ENCODE data around the gene SLCO2B1.

SLCO2B1 gene

GRCh38 chr11:75219869-75220268 lies 69.0 kb downstream of the SLCO2B1 start:
- Histone ChIP-seq H3K4me2 (no peak overlapping the region), H3K9ac (no peak overlapping the region), H3K36me3 (ENCODE audit: insufficient read depth) (no peaks in the 10 kb centered on the region), H3K4me3 (IDR thresholded peaks at IDR 0.05; ENCODE audit: insufficient read depth, low read depth, low read length) (no peak overlapping the region), H3K4me1 (ENCODE audit: low read depth, poor library complexity, severe bottlenecking) (no peaks in the 10 kb centered on the region), H4K20me1 (ENCODE audit: insufficient read depth) (no peaks in the 10 kb centered on the region), H2AFZ (ENCODE audit: low read depth) (no peak overlapping the region), H3K79me2 (ENCODE audit: insufficient read depth, low read depth) (no peaks in the 10 kb centered on the region), H3K27ac (no peak overlapping the region), H3K27me3 (ENCODE audit: insufficient read depth, low read depth) (no peaks in the 10 kb centered on the region)
- no peak for TF ChIP-seq CTCF (conservative IDR thresholded peaks at IDR 0.05; ENCODE audit: low read depth, low read length)

GRCh38 chr11:75223954-75224643 lies 73.2 kb downstream of the SLCO2B1 start:
- Histone ChIP-seq H3K36me3 (ENCODE audit: insufficient read depth) (no peaks in the 10 kb centered on the region), H3K9ac (no peak overlapping the region), H4K20me1 (ENCODE audit: insufficient read depth) (no peaks in the 10 kb centered on the region), H3K27ac (no peak overlapping the region), H3K4me1 (ENCODE audit: low read depth, poor library complexity, severe bottlenecking) (no peaks in the 10 kb centered on the region), H3K27me3 (ENCODE audit: insufficient read depth, low read depth) (no peaks in the 10 kb centered on the region), H3K79me2 (ENCODE audit: insufficient read depth, low read depth) (no peaks in the 10 kb centered on the region), H2AFZ (ENCODE audit: low read depth) (no peak overlapping the region), H3K4me2 (no peak overlapping the region), H3K4me3 (IDR thresholded peaks at IDR 0.05; ENCODE audit: insufficient read depth, low read depth, low read length) (no peak overlapping the region)
- TF ChIP-seq CTCF (conservative IDR thresholded peaks at IDR 0.05; ENCODE audit: low read depth, low read length) = no peak

- Histone ChIP-seq H3K36me3 (ENCODE audit: insufficient read depth) (no peaks in the 10 kb centered on the region), H3K27ac (no peak overlapping the region), H3K9ac (no peak overlapping the region), H4K20me1 (ENCODE audit: insufficient read depth) (no peaks in the 10 kb centered on the region), H3K4me2 (no peak overlapping the region), H3K27me3 (ENCODE audit: insufficient read depth, low read depth) (no peaks in the 10 kb centered on the region; the same call in 1 of the 2 replicates), H3K79me2 (ENCODE audit: insufficient read depth, low read depth) (no peaks in the 10 kb centered on the region), H2AFZ (ENCODE audit: low read depth) (no peak overlapping the region), H3K4me3 (IDR thresholded peaks at IDR 0.05; ENCODE audit: insufficient read depth, low read depth, low read length) (no peak overlapping the region), H3K4me1 (ENCODE audit: low read depth, poor library complexity, severe bottlenecking) (no peaks in the 10 kb centered on the region)
- TF ChIP-seq CTCF (conservative IDR thresholded peaks at IDR 0.05; ENCODE audit: low read depth, low read length) = no peak
Measured at GRCh38 chr11:75225794-75226193, 74.9 kb downstream of the SLCO2B1 start.

- Histone ChIP-seq H3K36me3 (ENCODE audit: insufficient read depth) (no peaks in the 10 kb centered on the region), H4K20me1 (ENCODE audit: insufficient read depth) (no peaks in the 10 kb centered on the region), H3K79me2 (ENCODE audit: insufficient read depth, low read depth) (no peaks in the 10 kb centered on the region), H3K9ac (no peak overlapping the region), H3K4me1 (ENCODE audit: low read depth, poor library complexity, severe bottlenecking) (no peaks in the 10 kb centered on the region), H3K27me3 (ENCODE audit: insufficient read depth, low read depth) (peaks cover 3% of the 10 kb centered on the region; the same call in 1 of the 2 replicates), H3K27ac (no peak overlapping the region), H2AFZ (ENCODE audit: low read depth) (no peak overlapping the region), H3K4me2 (no peak overlapping the region), H3K4me3 (IDR thresholded peaks at IDR 0.05; ENCODE audit: insufficient read depth, low read depth, low read length) (no peak overlapping the region)
- TF ChIP-seq CTCF (conservative IDR thresholded peaks at IDR 0.05; ENCODE audit: low read depth, low read length) = no peak
Measured at GRCh38 chr11:75229466-75229865, 78.6 kb downstream of the SLCO2B1 start.
